ENCODE data around the gene IRF5.

DNA sequence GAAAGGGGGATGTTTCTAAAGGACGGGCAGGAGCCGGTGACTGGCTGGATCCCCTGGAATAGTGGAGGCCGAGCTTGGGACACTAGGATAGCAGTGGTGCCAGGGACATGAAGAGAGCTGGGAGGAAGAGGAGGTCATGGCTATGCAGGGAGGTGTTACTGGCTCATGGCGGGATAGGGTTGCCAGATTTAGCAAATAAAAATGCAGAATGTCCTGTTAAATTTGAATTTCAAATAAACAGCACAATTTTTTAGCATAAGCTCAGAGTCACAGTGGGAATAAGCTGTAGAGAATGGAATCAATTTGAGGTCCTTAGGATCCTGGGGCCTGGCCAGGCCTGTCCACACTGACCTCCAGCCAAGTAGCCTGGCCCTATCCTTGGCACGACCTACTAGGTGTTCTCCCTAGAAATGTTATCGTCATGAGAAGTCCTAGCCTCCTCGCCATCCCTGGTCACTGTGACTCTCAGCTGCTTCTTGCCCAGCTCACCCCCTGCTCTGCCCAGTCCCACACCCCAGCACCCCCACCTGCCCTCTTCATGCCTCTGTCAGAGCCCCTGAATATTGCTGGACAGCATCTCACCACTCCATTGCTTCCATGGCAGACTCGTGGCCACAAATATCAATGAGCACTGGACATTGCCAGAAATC lies 19.6 kb upstream of the IRF5 start:
- TF ChIP-seq, protein P1, sequence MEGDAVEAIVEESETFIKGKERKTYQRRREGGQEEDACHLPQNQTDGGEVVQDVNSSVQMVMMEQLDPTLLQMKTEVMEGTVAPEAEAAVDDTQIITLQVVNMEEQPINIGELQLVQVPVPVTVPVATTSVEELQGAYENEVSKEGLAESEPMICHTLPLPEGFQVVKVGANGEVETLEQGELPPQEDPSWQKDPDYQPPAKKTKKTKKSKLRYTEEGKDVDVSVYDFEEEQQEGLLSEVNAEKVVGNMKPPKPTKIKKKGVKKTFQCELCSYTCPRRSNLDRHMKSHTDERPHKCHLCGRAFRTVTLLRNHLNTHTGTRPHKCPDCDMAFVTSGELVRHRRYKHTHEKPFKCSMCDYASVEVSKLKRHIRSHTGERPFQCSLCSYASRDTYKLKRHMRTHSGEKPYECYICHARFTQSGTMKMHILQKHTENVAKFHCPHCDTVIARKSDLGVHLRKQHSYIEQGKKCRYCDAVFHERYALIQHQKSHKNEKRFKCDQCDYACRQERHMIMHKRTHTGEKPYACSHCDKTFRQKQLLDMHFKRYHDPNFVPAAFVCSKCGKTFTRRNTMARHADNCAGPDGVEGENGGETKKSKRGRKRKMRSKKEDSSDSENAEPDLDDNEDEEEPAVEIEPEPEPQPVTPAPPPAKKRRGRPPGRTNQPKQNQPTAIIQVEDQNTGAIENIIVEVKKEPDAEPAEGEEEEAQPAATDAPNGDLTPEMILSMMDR (optimal IDR thresholded peaks at IDR 0.05 in 1 of 3, IDR thresholded peaks at IDR 0.05 in 1 of 3, conservative IDR thresholded peaks at IDR 0.05 in 1 of 3; ENCODE audit: extremely low read depth in 1 of 3, insufficient read depth in 2 of 3, low read length in 3 of 3), result no peak
- no peak for TF ChIP-seq EZH2 (IDR thresholded peaks at IDR 0.05; ENCODE audit: low read length)
